ENCODE measurements around the gene TOR2A. TPM values are rescaled to one million over a fixed set of nuclear protein-coding genes. Genes with fewer than 3 reads are reported as not detected.

TOR2A gene
- total and polyA plus RNA-seq, 4 donors: 4.5 to 12.7 (median 6.9) TPM

- peak; percentile 30 for ATAC-seq (ENCODE audit: low FRiP score)
- H3K9me3 ChIP-seq (ENCODE audit: control insufficient read depth, low read length): no peaks in the 10 kb centered on the region
- peak in 1 of 2 donors; percentile 63 for DNase-seq
- no peaks in the 10 kb centered on the region for H3K36me3 ChIP-seq (ENCODE audit: control insufficient read depth in 1 of 2, insufficient read depth in 2 of 2, low read length in 1 of 2)
- WGBS, 2 donors: 75 to 78% methylated on average over 10 to 12 of the region's 12 CpGs
- H3K27ac ChIP-seq (ENCODE audit: low read depth in 1 of 2, low read length in 2 of 2): no peak overlapping the region
- H3K4me1 ChIP-seq (ENCODE audit: control insufficient read depth in 1 of 2, insufficient read depth in 2 of 2, low read length in 2 of 2): no peaks in the 10 kb centered on the region
- intact Hi-C loops (cut with DNase I): no loop called here
- no peaks in the 10 kb centered on the region for H3K27me3 ChIP-seq (ENCODE audit: control insufficient read depth in 1 of 2, insufficient read depth in 2 of 2, low read length in 1 of 2)
- no peak overlapping the region for H3K4me3 ChIP-seq (ENCODE audit: low read length in 2 of 2)
These were observed 29.3 kb downstream of the TOR2A start for GRCh38 chr9:127705577-127706379.

- Histone ChIP-seq H3K27ac (ENCODE audit: low read depth in 1 of 2, low read length in 2 of 2) (no peak overlapping the region), H3K4me3 (ENCODE audit: low read length in 2 of 2) (no peak overlapping the region), H3K4me1 (ENCODE audit: control insufficient read depth in 1 of 2, insufficient read depth in 2 of 2, low read length in 2 of 2) (no peaks in the 10 kb centered on the region), H3K9me3 (ENCODE audit: control insufficient read depth, low read length) (no peaks in the 10 kb centered on the region), H3K27me3 (ENCODE audit: control insufficient read depth in 1 of 2, insufficient read depth in 2 of 2, low read length in 1 of 2) (no peaks in the 10 kb centered on the region), H3K36me3 (ENCODE audit: control insufficient read depth in 1 of 2, insufficient read depth in 2 of 2, low read length in 1 of 2) (no peaks in the 10 kb centered on the region)
- WGBS, 2 donors: 70 to 74% methylated on average over 9 of the region's 9 CpGs
- intact Hi-C loops (cut with DNase I): loop anchor here in 1 of 2 donors (5.0 kb wide), 1 partner anchor 96 kb away; no protein-coding TSS in a partner anchor
- DNase-seq: no peak
- ATAC-seq (ENCODE audit: low FRiP score): no peak
These were observed 31.7 kb downstream of the TOR2A start for GRCh38 chr9:127703289-127703946.

GRCh38 chr9:127700594-127701255 lies 34.4 kb downstream of the TOR2A start:
- Histone ChIP-seq H3K4me1 (ENCODE audit: control insufficient read depth in 1 of 2, insufficient read depth in 2 of 2, low read length in 2 of 2) (no peaks in the 10 kb centered on the region), H3K27ac (ENCODE audit: low read depth in 1 of 2, low read length in 2 of 2) (no peak overlapping the region), H3K27me3 (ENCODE audit: control insufficient read depth in 1 of 2, insufficient read depth in 2 of 2, low read length in 1 of 2) (no peaks in the 10 kb centered on the region), H3K4me3 (ENCODE audit: low read length in 2 of 2) (no peak overlapping the region), H3K9me3 (ENCODE audit: control insufficient read depth, low read length) (no peaks in the 10 kb centered on the region), H3K36me3 (ENCODE audit: control insufficient read depth in 1 of 2, insufficient read depth in 2 of 2, low read length in 1 of 2) (no peaks in the 10 kb centered on the region)
- 83 to 88% methylated on average over 5 of the region's 5 CpGs for WGBS, 2 donors
- DNase-seq: no peak
- intact Hi-C loops (cut with DNase I): loop anchor here in 1 of 2 donors (5.0 kb wide), 1 partner anchor 93 kb away; no protein-coding TSS in a partner anchor
- ATAC-seq (ENCODE audit: low FRiP score): no peak

GRCh38 chr9:127700140-127700539 lies 35.0 kb downstream of the TOR2A start:
- Histone ChIP-seq H3K27ac (ENCODE audit: low read depth in 1 of 2, low read length in 2 of 2) (no peak overlapping the region), H3K27me3 (ENCODE audit: control insufficient read depth in 1 of 2, insufficient read depth in 2 of 2, low read length in 1 of 2) (no peaks in the 10 kb centered on the region), H3K36me3 (ENCODE audit: control insufficient read depth in 1 of 2, insufficient read depth in 2 of 2, low read length in 1 of 2) (no peaks in the 10 kb centered on the region), H3K4me3 (ENCODE audit: low read length in 2 of 2) (no peak overlapping the region), H3K9me3 (ENCODE audit: control insufficient read depth, low read length) (no peaks in the 10 kb centered on the region), H3K4me1 (ENCODE audit: control insufficient read depth in 1 of 2, insufficient read depth in 2 of 2, low read length in 2 of 2) (no peaks in the 10 kb centered on the region)
- intact Hi-C loops (cut with DNase I): loop anchor here in 1 of 2 donors (5.0 kb wide), 1 partner anchor 93 kb away; no protein-coding TSS in a partner anchor
- ATAC-seq (ENCODE audit: low FRiP score) (no peak), DNase-seq (no peak)
- WGBS, 2 donors: 96 to 100% methylated on average over 2 of the region's 2 CpGs

DNA sequence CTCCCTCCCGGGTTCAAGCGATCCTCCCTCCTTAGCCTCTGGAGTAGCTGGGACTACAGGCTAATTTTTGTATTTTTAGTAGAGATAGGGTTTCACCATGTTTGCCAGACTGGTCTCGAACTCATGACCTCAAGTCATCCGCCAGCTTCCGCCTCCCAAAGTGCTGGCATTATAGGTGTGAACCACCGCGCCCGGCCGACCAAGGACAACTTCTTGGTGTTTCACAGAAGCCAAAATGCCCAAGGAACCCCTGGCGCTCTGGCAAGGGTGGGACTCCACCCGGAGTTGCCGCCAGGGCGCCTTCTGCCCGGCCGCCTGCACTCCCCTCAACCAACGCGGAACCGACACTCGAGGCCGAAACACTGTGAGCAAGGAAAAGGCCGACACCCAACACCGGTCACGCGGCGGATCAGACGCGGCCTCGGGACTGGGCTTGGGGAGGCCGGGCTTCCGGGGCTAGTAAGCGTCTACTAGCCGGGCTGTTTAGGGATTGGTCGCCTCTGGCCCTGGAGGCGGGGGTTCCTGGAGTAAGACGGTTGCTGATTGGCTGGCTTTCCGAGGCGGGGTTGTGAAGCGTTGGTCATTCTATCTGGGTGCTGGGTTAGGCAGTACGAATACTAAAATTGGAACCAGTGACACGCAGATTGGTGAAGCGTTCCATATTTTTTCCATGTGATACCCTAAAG lies 36.0 kb downstream of the TOR2A start:
- H3K36me3 ChIP-seq (ENCODE audit: control insufficient read depth in 1 of 2, insufficient read depth in 2 of 2, low read length in 1 of 2): peaks cover 0 to 3% of the 10 kb centered on the region in 2 donors
- H3K9me3 ChIP-seq (ENCODE audit: control insufficient read depth, low read length): no peaks in the 10 kb centered on the region
- DNase-seq: peak; percentile 97 to 99
- intact Hi-C loops (cut with DNase I): no loop called here
- no peaks in the 10 kb centered on the region for H3K4me1 ChIP-seq (ENCODE audit: control insufficient read depth in 1 of 2, insufficient read depth in 2 of 2, low read length in 2 of 2)
- no peaks in the 10 kb centered on the region for H3K27me3 ChIP-seq (ENCODE audit: control insufficient read depth in 1 of 2, insufficient read depth in 2 of 2, low read length in 1 of 2)
- peak overlapping the region in 1 of 2 donors; percentile 50 for H3K27ac ChIP-seq (ENCODE audit: low read depth in 1 of 2, low read length in 2 of 2)
- WGBS, 2 donors: 9 to 11% methylated on average over 41 of the region's 41 CpGs
- H3K4me3 ChIP-seq (ENCODE audit: low read length in 2 of 2): no peak overlapping the region
- peak; percentile 98 for ATAC-seq (ENCODE audit: low FRiP score)

GRCh38 chr9:127698386-127698785 lies 36.7 kb downstream of the TOR2A start:
- H3K9me3 ChIP-seq (ENCODE audit: control insufficient read depth, low read length): no peaks in the 10 kb centered on the region
- WGBS, 2 donors: 87 to 88% methylated on average over 5 of the region's 5 CpGs
- ATAC-seq (ENCODE audit: low FRiP score) (no peak), DNase-seq (no peak)
- no peaks in the 10 kb centered on the region for H3K27me3 ChIP-seq (ENCODE audit: control insufficient read depth in 1 of 2, insufficient read depth in 2 of 2, low read length in 1 of 2)
- H3K36me3 ChIP-seq (ENCODE audit: control insufficient read depth in 1 of 2, insufficient read depth in 2 of 2, low read length in 1 of 2): peaks cover 0 to 3% of the 10 kb centered on the region in 2 donors
- no peaks in the 10 kb centered on the region for H3K4me1 ChIP-seq (ENCODE audit: control insufficient read depth in 1 of 2, insufficient read depth in 2 of 2, low read length in 2 of 2)
- no peak overlapping the region for H3K4me3 ChIP-seq (ENCODE audit: low read length in 2 of 2)
- intact Hi-C loops (cut with DNase I): no loop called here
- no peak overlapping the region for H3K27ac ChIP-seq (ENCODE audit: low read depth in 1 of 2, low read length in 2 of 2)

- Histone ChIP-seq H3K27me3 (ENCODE audit: control insufficient read depth in 1 of 2, insufficient read depth in 2 of 2, low read length in 1 of 2) (no peaks in the 10 kb centered on the region), H3K36me3 (ENCODE audit: control insufficient read depth in 1 of 2, insufficient read depth in 2 of 2, low read length in 1 of 2) (peaks cover 0 to 3% of the 10 kb centered on the region in 2 donors), H3K4me3 (ENCODE audit: low read length in 2 of 2) (no peak overlapping the region), H3K9me3 (ENCODE audit: control insufficient read depth, low read length) (no peaks in the 10 kb centered on the region), H3K27ac (ENCODE audit: low read depth in 1 of 2, low read length in 2 of 2) (no peak overlapping the region), H3K4me1 (ENCODE audit: control insufficient read depth in 1 of 2, insufficient read depth in 2 of 2, low read length in 2 of 2) (no peaks in the 10 kb centered on the region)
- DNase-seq (no peak), ATAC-seq (ENCODE audit: low FRiP score) (no peak)
- 70 to 83% methylated on average over 5 of the region's 5 CpGs for WGBS, 2 donors
- intact Hi-C loops (cut with DNase I): no loop called here
These were observed 37.5 kb downstream of the TOR2A start for GRCh38 chr9:127697575-127697974.

All from aorta (tissue), 5 donors.